ENCODE measurements around the gene TEKTIP1. TPM values are rescaled to one million over a fixed set of nuclear protein-coding genes. Genes with fewer than 3 reads are reported as not detected.
"Not testable (repeated sequence)": the region's sequence is repeated elsewhere in the genome, so short reads cannot be mapped to it uniquely, and the experiment has no call there.

Gene TEKTIP1
- total and polyA plus RNA-seq, 5 donors from 2014 or later = 0.44 to 10.9 TPM; not detected in 3

GRCh38 chr19:3528080-3528479 is 10.9 kb upstream of the TEKTIP1 start:
- H3K4me1 ChIP-seq (ENCODE audit: control insufficient read depth, insufficient read depth, low read length, poor library complexity, severe bottlenecking) = no peaks in the 10 kb centered on the region
- Mint-ChIP-seq H3K27ac (no peak overlapping the region), H3K4me1 (no peaks in the 10 kb centered on the region), H3K4me3 (no peak overlapping the region), H3K9me3 (no peaks in the 10 kb centered on the region), H3K27me3 (no peaks in the 10 kb centered on the region), H3K36me3 (no peaks in the 10 kb centered on the region)
- H3K27me3 ChIP-seq (ENCODE audit: control insufficient read depth, insufficient read depth, low read length) = no peaks in the 10 kb centered on the region
- no peaks in the 10 kb centered on the region for H3K9me3 ChIP-seq (ENCODE audit: control insufficient read depth in 2 of 2, low read length in 2 of 2)
- no peak for ATAC-seq (ENCODE audit: low read depth in 2 of 2)
- DNase-seq = no peak
- no peak overlapping the region for H3K4me3 ChIP-seq (ENCODE audit: low read depth, low read length)
- H3K27ac ChIP-seq (ENCODE audit: insufficient read depth, low read length, poor library complexity, severe bottlenecking) = no peak overlapping the region
- H3K36me3 ChIP-seq (ENCODE audit: control insufficient read depth, insufficient read depth, low read length) = peaks cover 53% of the 10 kb centered on the region

DNA sequence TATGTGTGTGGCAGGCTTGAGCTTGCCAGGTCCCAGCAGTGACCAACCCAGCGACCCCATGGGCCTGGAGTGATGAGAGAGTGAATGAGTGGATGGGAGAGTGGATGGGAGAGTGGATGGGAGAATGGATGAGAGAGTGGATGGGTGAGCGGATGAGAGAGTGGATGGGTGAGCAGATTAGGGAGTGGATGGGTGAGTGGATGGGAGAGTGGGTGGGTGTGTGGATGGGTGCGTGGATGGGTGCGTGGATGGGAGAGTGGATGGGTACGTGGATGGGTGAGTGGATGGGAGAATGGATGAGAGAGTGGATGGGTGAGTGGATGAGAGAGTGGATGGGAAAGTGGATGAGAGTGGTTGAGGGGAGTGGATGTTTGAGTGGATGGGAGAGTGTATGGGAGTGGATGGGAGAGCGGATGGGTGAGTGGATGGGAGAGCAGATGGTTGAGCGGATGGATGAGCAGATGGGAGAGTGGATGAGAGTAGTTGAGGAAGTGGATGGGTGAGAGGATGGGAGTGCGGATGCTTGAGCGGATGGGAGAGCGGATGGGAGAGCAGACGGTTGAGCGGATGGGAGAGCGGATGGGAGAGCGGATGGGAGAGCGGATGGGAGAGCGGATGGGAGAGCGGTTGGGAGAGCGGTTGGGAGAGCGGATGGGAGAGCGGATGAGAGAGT is 10.3 kb upstream of the TEKTIP1 start:
- H3K9me3 Mint-ChIP-seq = no peaks in the 10 kb centered on the region
- no peaks in the 10 kb centered on the region for H3K9me3 ChIP-seq (ENCODE audit: control insufficient read depth in 2 of 2, low read length in 2 of 2)
- no peak overlapping the region for H3K4me3 ChIP-seq (ENCODE audit: low read depth, low read length)
- H3K36me3 Mint-ChIP-seq = no peaks in the 10 kb centered on the region
- peaks cover 53% of the 10 kb centered on the region for H3K36me3 ChIP-seq (ENCODE audit: control insufficient read depth, insufficient read depth, low read length)
- no peak overlapping the region for H3K27ac Mint-ChIP-seq
- H3K4me3 Mint-ChIP-seq = no peak overlapping the region
- H3K27ac ChIP-seq (ENCODE audit: insufficient read depth, low read length, poor library complexity, severe bottlenecking) = no peak overlapping the region
- H3K4me1 Mint-ChIP-seq = no peaks in the 10 kb centered on the region
- ATAC-seq (ENCODE audit: low read depth in 2 of 2) = no peak
- DNase-seq = no peak
- no peaks in the 10 kb centered on the region for H3K27me3 Mint-ChIP-seq
- no peaks in the 10 kb centered on the region for H3K4me1 ChIP-seq (ENCODE audit: control insufficient read depth, insufficient read depth, low read length, poor library complexity, severe bottlenecking)
- H3K27me3 ChIP-seq (ENCODE audit: control insufficient read depth, insufficient read depth, low read length) = no peaks in the 10 kb centered on the region

GRCh38 chr19:3529299-3529698 is 9.7 kb upstream of the TEKTIP1 start:
- H3K36me3 ChIP-seq (ENCODE audit: control insufficient read depth, insufficient read depth, low read length) = peaks cover 53% of the 10 kb centered on the region
- H3K4me3 Mint-ChIP-seq = not testable (repeated sequence)

GRCh38 chr19:3530389-3530788 is 8.6 kb upstream of the TEKTIP1 start:
- H3K4me3 Mint-ChIP-seq = no peak overlapping the region
- no peaks in the 10 kb centered on the region for H3K36me3 Mint-ChIP-seq
- no peaks in the 10 kb centered on the region for H3K27me3 ChIP-seq (ENCODE audit: control insufficient read depth, insufficient read depth, low read length)
- no peaks in the 10 kb centered on the region for H3K4me1 ChIP-seq (ENCODE audit: control insufficient read depth, insufficient read depth, low read length, poor library complexity, severe bottlenecking)
- no peak overlapping the region for H3K27ac ChIP-seq (ENCODE audit: insufficient read depth, low read length, poor library complexity, severe bottlenecking)
- DNase-seq (no peak), ATAC-seq (ENCODE audit: low read depth in 2 of 2) (no peak)
- H3K36me3 ChIP-seq (ENCODE audit: control insufficient read depth, insufficient read depth, low read length) = peaks cover 54% of the 10 kb centered on the region
- H3K27ac Mint-ChIP-seq = no peak overlapping the region
- no peaks in the 10 kb centered on the region for H3K27me3 Mint-ChIP-seq
- H3K9me3 ChIP-seq (ENCODE audit: control insufficient read depth in 2 of 2, low read length in 2 of 2) = no peaks in the 10 kb centered on the region
- no peaks in the 10 kb centered on the region for H3K4me1 Mint-ChIP-seq
- no peaks in the 10 kb centered on the region for H3K9me3 Mint-ChIP-seq
- no peak overlapping the region for H3K4me3 ChIP-seq (ENCODE audit: low read depth, low read length)

More at GRCh38 chr19:3529299-3529698, 9.7 kb upstream of the TEKTIP1 start:
- not testable (repeated sequence) for H3K9me3 Mint-ChIP-seq; H3K27ac ChIP-seq (ENCODE audit: insufficient read depth, low read length, poor library complexity, severe bottlenecking); H3K4me1 ChIP-seq (ENCODE audit: control insufficient read depth, insufficient read depth, low read length, poor library complexity, severe bottlenecking); H3K4me3 ChIP-seq (ENCODE audit: low read depth, low read length); H3K27me3 Mint-ChIP-seq; H3K4me1 Mint-ChIP-seq; ATAC-seq (ENCODE audit: low read depth in 2 of 2); H3K27me3 ChIP-seq (ENCODE audit: control insufficient read depth, insufficient read depth, low read length); H3K36me3 Mint-ChIP-seq; DNase-seq; H3K27ac Mint-ChIP-seq; H3K9me3 ChIP-seq (ENCODE audit: control insufficient read depth in 2 of 2, low read length in 2 of 2)

DNA sequence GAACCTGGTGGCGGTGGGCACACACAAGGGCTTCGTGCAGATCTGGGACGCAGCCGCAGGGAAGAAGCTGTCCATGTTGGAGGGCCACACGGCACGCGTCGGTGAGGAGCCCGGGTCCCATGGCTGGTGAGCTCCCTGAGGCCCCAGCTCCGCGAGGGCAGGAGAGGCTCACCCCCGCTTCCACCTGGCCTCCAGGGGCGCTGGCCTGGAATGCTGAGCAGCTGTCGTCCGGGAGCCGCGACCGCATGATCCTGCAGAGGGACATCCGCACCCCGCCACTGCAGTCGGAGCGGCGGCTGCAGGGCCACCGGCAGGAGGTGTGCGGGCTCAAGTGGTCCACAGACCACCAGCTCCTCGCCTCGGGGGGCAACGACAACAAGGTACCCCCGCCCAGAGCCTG is 7.3 kb upstream of the TEKTIP1 start:
- ATAC-seq (ENCODE audit: low read depth in 2 of 2) = no peak
- Mint-ChIP-seq H3K36me3 (no peaks in the 10 kb centered on the region), H3K4me3 (no peak overlapping the region), H3K9me3 (no peaks in the 10 kb centered on the region), H3K27me3 (no peaks in the 10 kb centered on the region), H3K27ac (no peak overlapping the region), H3K4me1 (no peaks in the 10 kb centered on the region)
- Histone ChIP-seq H3K4me1 (ENCODE audit: control insufficient read depth, insufficient read depth, low read length, poor library complexity, severe bottlenecking) (no peaks in the 10 kb centered on the region), H3K36me3 (ENCODE audit: control insufficient read depth, insufficient read depth, low read length) (peaks cover 58% of the 10 kb centered on the region), H3K9me3 (ENCODE audit: control insufficient read depth in 2 of 2, low read length in 2 of 2) (no peaks in the 10 kb centered on the region), H3K4me3 (ENCODE audit: low read depth, low read length) (no peak overlapping the region), H3K27ac (ENCODE audit: insufficient read depth, low read length, poor library complexity, severe bottlenecking) (no peak overlapping the region), H3K27me3 (ENCODE audit: control insufficient read depth, insufficient read depth, low read length) (no peaks in the 10 kb centered on the region)
- DNase-seq = no peak

DNA sequence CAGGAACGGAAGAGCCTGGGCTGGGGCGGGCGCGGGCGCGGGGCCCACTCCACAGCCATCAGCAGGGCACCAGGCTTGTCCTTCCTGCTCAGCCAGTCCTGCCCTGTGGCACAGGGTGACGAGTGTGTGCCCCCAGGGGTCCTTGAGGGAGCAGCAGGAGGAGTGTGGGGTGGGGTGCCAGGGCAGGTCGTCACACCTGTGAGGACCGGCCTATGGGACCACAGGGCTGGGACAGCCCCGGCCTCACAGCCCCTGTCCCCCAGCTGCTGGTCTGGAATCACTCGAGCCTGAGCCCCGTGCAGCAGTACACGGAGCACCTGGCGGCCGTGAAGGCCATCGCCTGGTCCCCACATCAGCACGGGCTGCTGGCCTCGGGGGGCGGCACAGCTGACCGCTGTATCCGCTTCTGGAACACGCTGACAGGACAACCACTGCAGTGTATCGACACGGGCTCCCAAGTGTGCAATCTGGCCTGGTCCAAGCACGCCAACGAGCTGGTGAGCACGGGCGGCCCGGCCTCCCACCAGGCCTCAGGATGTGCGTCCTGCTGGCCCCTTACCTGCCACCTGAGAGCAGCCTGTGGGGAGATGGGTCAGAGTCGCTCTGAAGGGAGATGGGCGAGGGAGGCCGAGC is 6.7 kb upstream of the TEKTIP1 start:
- DNase-seq (no peak), ATAC-seq (ENCODE audit: low read depth in 2 of 2) (no peak)
- Mint-ChIP-seq H3K9me3 (no peaks in the 10 kb centered on the region), H3K27ac (no peak overlapping the region), H3K36me3 (no peaks in the 10 kb centered on the region), H3K4me3 (no peak overlapping the region), H3K27me3 (no peaks in the 10 kb centered on the region), H3K4me1 (no peaks in the 10 kb centered on the region)
- no peaks in the 10 kb centered on the region for H3K9me3 ChIP-seq (ENCODE audit: control insufficient read depth in 2 of 2, low read length in 2 of 2)
- no peak overlapping the region for H3K4me3 ChIP-seq (ENCODE audit: low read depth, low read length)
- H3K27me3 ChIP-seq (ENCODE audit: control insufficient read depth, insufficient read depth, low read length) = no peaks in the 10 kb centered on the region
- no peak overlapping the region for H3K27ac ChIP-seq (ENCODE audit: insufficient read depth, low read length, poor library complexity, severe bottlenecking)
- no peaks in the 10 kb centered on the region for H3K4me1 ChIP-seq (ENCODE audit: control insufficient read depth, insufficient read depth, low read length, poor library complexity, severe bottlenecking)
- peaks cover 52% of the 10 kb centered on the region for H3K36me3 ChIP-seq (ENCODE audit: control insufficient read depth, insufficient read depth, low read length)

DNA sequence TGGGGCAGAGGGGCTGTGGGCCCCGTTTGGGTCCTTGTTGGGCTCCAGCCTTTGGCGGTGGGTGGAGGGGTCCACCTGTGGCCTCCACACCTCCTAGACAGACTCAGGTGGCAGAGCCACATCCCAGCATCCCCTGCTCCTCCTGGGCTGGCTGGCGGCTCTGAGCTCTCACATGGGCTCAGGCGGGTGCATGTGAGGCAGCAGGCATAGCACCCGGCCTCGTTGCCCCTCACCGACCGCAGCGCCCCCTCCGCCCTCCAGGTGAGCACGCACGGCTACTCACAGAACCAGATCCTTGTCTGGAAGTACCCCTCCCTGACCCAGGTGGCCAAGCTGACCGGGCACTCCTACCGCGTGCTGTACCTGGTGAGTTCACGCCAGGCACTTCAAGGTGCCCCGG is 5.9 kb upstream of the TEKTIP1 start:
- no peaks in the 10 kb centered on the region for H3K4me1 Mint-ChIP-seq
- Histone ChIP-seq H3K27ac (ENCODE audit: insufficient read depth, low read length, poor library complexity, severe bottlenecking) (no peak overlapping the region), H3K27me3 (ENCODE audit: control insufficient read depth, insufficient read depth, low read length) (no peaks in the 10 kb centered on the region), H3K36me3 (ENCODE audit: control insufficient read depth, insufficient read depth, low read length) (peaks cover 47% of the 10 kb centered on the region), H3K9me3 (ENCODE audit: control insufficient read depth in 2 of 2, low read length in 2 of 2) (no peaks in the 10 kb centered on the region), H3K4me3 (ENCODE audit: low read depth, low read length) (no peak overlapping the region), H3K4me1 (ENCODE audit: control insufficient read depth, insufficient read depth, low read length, poor library complexity, severe bottlenecking) (no peaks in the 10 kb centered on the region)
- H3K4me3 Mint-ChIP-seq = no peak overlapping the region
- H3K36me3 Mint-ChIP-seq = peaks cover under 1% of the 10 kb centered on the region
- no peak for ATAC-seq (ENCODE audit: low read depth in 2 of 2)
- H3K27me3 Mint-ChIP-seq = no peaks in the 10 kb centered on the region
- peak overlapping the region in 1 of 3 donors; percentile 62 for H3K27ac Mint-ChIP-seq
- DNase-seq = no peak
- no peaks in the 10 kb centered on the region for H3K9me3 Mint-ChIP-seq
